Osteocyte (in vitro differentiated cells): ENCODE results near the gene HLTF. TPM values are rescaled to one million over a fixed set of nuclear protein-coding genes. Genes with fewer than 3 reads are reported as not detected.
A peak's percentile ranks its signal among the peaks of the same experiment; 100 is the strongest.
"Not testable (repeated sequence)": the region's sequence is repeated elsewhere in the genome, so short reads cannot be mapped to it uniquely, and the experiment has no call there.

Experiments
- DNase-seq: peaks from one replicate; pipeline ENCODE4 v3.0.0; 2021; ENCODE audit warnings: mixed read lengths; ENCODE audit not compliant: unreplicated experiment; ENCODE audit errors: extremely low spot score
- H3K27ac Mint-ChIP-seq: one replicate; pipeline ENCODE4 v1.8.0; 2021; ENCODE audit warnings: mild to moderate bottlenecking, mixed read lengths; ENCODE audit not compliant: unreplicated experiment
- H3K27me3 Mint-ChIP-seq: one replicate; pipeline ENCODE4 v1.8.0; 2021; ENCODE audit warnings: mixed read lengths; ENCODE audit not compliant: unreplicated experiment
- H3K36me3 Mint-ChIP-seq: one replicate; pipeline ENCODE4 v1.8.0; 2021; ENCODE audit warnings: mixed read lengths; ENCODE audit not compliant: unreplicated experiment
- H3K4me1 Mint-ChIP-seq: one replicate; pipeline ENCODE4 v1.8.0; 2021; ENCODE audit warnings: mixed read lengths; ENCODE audit not compliant: unreplicated experiment
- H3K4me3 Mint-ChIP-seq: one replicate; pipeline ENCODE4 v1.8.0; 2021; ENCODE audit warnings: mild to moderate bottlenecking, moderate library complexity, mixed read lengths; ENCODE audit not compliant: unreplicated experiment
- H3K9me3 Mint-ChIP-seq: one replicate; pipeline ENCODE4 v1.8.0; 2021; ENCODE audit warnings: mixed read lengths; ENCODE audit not compliant: unreplicated experiment
- total RNA-seq: library from RNA; stranded (reverse); gene quantifications from 2 replicates; pipeline ENCODE4 v1.2.1, GENCODE V29; 2021
- TF ChIP-seq, protein P1 (sequence below): fragments of 200-600 bp; sonication (generic); IDR thresholded peaks from 2 replicates; pipeline ENCODE4 v1.5.0; 2021; ENCODE audit warnings: antibody characterized with exemption, mild to moderate bottlenecking, moderate library complexity

Gene HLTF
- total RNA-seq, 1 donor from 2014 or later: 29.2 TPM

DNA sequence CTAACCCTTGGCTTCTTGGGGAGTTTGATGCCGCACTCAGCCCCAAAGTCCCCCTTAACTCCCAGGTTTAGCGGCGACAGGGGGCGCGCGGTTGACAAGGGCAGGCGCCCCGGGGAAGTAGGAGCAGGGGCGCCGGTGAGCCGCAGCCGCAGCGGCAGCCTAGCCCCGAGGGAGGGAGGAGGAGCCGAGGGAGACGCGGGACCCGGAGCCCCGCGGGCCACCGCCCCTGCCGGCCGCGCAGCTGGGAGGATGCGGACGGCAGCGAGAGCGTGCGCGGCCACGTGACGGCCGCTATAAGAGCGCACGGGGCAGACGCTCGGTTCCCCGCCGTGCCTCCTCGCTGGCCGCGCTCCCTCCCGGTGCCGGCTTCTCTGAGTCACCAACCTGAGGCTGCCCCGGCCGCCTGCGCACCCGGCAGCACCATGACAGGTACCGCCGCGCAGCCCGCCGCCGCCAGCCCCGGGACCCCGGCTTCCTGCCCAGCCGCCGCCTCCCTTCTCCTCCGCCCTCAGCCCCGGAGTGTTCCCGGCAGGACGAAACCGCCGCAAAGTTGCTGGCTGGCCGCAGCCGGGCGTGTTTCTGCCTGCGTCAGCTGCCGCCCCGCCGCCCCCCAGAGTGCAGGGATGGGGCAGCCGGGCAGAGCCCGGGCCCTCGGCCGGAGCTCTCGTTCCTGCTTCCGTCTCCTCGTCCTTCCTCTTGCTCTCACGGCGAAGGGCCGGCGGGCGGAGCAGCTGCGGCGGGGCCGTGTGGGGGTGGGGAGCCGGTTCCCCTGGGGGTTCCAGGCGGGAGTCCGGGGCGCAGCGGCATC lies 94.9 kb downstream of the HLTF start, which contains the start of gene GYG1:
Gene GYG1, plus strand, starts transcription at position 322 of the 808 bp plus-strand sequence. Its CDS starts 101 bp downstream, at position 423.
- DNase-seq: peak; percentile 91
- peaks cover 14% of the 10 kb centered on the region for H3K36me3 Mint-ChIP-seq
- peaks cover 20% of the 10 kb centered on the region for H3K4me1 Mint-ChIP-seq
- no peaks in the 10 kb centered on the region for H3K9me3 Mint-ChIP-seq
- H3K27ac Mint-ChIP-seq: peak within 1 kb of the TSS; percentile 71
- peak within 1 kb of the TSS; percentile 79 for H3K4me3 Mint-ChIP-seq
- TF ChIP-seq, protein P1, sequence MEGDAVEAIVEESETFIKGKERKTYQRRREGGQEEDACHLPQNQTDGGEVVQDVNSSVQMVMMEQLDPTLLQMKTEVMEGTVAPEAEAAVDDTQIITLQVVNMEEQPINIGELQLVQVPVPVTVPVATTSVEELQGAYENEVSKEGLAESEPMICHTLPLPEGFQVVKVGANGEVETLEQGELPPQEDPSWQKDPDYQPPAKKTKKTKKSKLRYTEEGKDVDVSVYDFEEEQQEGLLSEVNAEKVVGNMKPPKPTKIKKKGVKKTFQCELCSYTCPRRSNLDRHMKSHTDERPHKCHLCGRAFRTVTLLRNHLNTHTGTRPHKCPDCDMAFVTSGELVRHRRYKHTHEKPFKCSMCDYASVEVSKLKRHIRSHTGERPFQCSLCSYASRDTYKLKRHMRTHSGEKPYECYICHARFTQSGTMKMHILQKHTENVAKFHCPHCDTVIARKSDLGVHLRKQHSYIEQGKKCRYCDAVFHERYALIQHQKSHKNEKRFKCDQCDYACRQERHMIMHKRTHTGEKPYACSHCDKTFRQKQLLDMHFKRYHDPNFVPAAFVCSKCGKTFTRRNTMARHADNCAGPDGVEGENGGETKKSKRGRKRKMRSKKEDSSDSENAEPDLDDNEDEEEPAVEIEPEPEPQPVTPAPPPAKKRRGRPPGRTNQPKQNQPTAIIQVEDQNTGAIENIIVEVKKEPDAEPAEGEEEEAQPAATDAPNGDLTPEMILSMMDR: peak; percentile 44
- peaks cover 2% of the 10 kb centered on the region for H3K27me3 Mint-ChIP-seq

DNA sequence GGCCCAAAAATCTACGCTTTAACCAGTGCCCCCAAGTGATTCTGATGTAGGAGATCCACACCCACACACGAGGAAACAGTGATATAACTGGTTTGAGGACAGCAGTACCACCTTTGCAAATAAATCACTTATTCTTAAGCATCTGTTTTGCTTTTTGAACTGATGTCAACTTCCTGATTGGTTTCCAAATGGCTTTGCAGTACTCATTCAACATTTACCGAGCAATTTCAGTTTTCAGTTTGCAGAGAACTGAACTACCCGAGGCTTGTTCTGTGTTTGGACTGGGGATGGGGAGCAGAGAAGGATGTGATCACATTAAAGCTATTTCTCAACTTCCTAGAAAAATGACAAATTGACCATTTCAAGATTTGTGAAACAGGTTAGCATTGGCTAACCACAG lies 96.1 kb downstream of the HLTF start:
- H3K36me3 Mint-ChIP-seq: peaks cover 2% of the 10 kb centered on the region
- H3K27me3 Mint-ChIP-seq: peaks cover 2% of the 10 kb centered on the region
- H3K4me1 Mint-ChIP-seq: peaks cover 20% of the 10 kb centered on the region
- no peak overlapping the region for H3K27ac Mint-ChIP-seq
- DNase-seq: no peak
- H3K9me3 Mint-ChIP-seq: no peaks in the 10 kb centered on the region
- no peak overlapping the region for H3K4me3 Mint-ChIP-seq
- TF ChIP-seq, protein P1: no peak

DNA sequence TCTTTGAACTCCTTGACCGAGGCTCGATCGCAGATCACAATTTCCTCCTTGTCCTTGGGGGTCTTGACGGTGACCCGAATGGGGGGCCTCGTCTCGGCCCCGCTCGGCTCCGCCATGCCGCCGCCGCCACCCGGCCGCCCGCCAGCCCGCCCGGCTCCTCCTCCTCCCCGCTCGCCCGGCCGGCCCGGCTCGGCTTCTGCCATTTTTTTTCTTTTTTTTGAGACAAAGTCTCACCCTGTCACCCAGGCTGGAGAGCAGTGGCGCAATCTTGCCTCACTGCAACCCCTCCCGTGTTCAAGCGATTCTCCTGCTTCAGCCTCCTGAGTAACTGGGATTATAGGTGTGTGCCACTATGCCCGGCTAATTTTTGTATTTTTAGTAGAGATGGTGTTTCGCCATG lies 98.8 kb downstream of the HLTF start:
- not testable (repeated sequence) for H3K27me3 Mint-ChIP-seq, H3K36me3 Mint-ChIP-seq, H3K4me1 Mint-ChIP-seq, H3K9me3 Mint-ChIP-seq, DNase-seq, H3K4me3 Mint-ChIP-seq, H3K27ac Mint-ChIP-seq

DNA sequence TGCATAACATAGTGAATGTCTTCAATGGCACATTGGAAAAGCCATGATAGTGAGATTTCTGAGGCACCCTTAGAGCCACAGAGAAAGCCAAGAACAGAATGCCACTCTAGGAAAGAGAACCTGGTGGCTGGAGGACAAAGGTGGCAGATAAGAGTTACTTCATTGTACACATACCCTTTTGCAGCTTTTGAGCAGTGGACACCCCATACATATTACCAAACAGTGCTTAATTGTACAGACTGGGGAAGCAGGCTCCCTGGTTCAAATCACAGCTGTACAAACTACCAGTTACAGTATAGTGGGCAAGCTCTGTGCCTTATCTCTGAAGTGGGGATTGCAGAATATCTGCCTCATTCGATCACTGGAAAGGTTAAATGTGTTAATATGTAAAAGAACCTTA lies 105.1 kb downstream of the HLTF start:
- Mint-ChIP-seq H3K27ac (no peak overlapping the region), H3K4me1 (no peaks in the 10 kb centered on the region), H3K36me3 (no peaks in the 10 kb centered on the region), H3K9me3 (no peaks in the 10 kb centered on the region), H3K4me3 (no peak overlapping the region), H3K27me3 (peaks cover 5% of the 10 kb centered on the region)
- TF ChIP-seq, protein P1: no peak
- no peak for DNase-seq

Other genes with a start within 250 kb of the HLTF start
- gene CPA3, start 221.2 kb downstream of the HLTF start, total RNA-seq: not detected in 2 replicates
- 43.0 and 46.8 TPM in 2 replicates for gene GYG1, start 95.0 kb downstream of the HLTF start, total RNA-seq
- 19.3 and 22.4 TPM in 2 replicates for gene HPS3, start 43.1 kb upstream of the HLTF start, total RNA-seq
- 0.32 TPM in 1 of 2 replicates, not detected in the other for gene CP, start 135.3 kb upstream of the HLTF start, total RNA-seq
- 2.2 and 3.7 TPM in 2 replicates for gene TM4SF18, start 247.1 kb upstream of the HLTF start, total RNA-seq